Heart left ventricle (tissue), 13 donors: Measurements from ENCODE around the gene FOXL2NB.

ENCODE experiments used
- POLR2A ChIP-seq, 2 donors: fragments of 450-650 bp; IDR thresholded peaks; one replicate each; pipeline ENCODE4 v1.6.1; 2017; ENCODE audit warnings: antibody characterized with exemption in 2 of 2, mild to moderate bottlenecking in 2 of 2, moderate library complexity in 2 of 2
- TF ChIP-seq, protein P1 (sequence below), 12 donors: fragments of 200-600 bp; sonication (generic) in 4 of 12; IDR thresholded peaks; one replicate each; pipeline versions ENCODE4 v1.5.0 to v1.8.0; 2018 to 2022; ENCODE audit warnings: antibody characterized with exemption in 12 of 12, mild to moderate bottlenecking in 5 of 12
- donor health status: ischemic (EF 13 %, LVEDD 7.1; RV severe dilation, severe dysfunction).
- donor health status: DM: no; HTN: yes; CAD: no.
- donor health status: DM: no; HTN: no; CAD: no.
- donor health status: ischemic (EF 25% LVEDD 6.9; RV normal size, moderate dysfunction).
- donor health status: ischemic (EF 25% LVEDD 5.7; RV mildly dilated, moderate dysfunction).
- donor health status: ischemic (EF 35%, LVEDD 5.7; RV mildly dilated, moderate dysfunction).
- donor health status: nonischemic (EF 11% LVEDD 7.7; RV severe dilation, severe dysfunction).
- donor health status: DM: yes; HTN: yes; CAD: no.
- donor health status: PGD.
- donor health status: ischemic (EF 29% LVEDD 5.4; RV normal size, mild dysfunction).
- donor health status: nonischemic (EF 23%, LVEDD 6.1; RV moderate dilation, normal function).

DNA sequence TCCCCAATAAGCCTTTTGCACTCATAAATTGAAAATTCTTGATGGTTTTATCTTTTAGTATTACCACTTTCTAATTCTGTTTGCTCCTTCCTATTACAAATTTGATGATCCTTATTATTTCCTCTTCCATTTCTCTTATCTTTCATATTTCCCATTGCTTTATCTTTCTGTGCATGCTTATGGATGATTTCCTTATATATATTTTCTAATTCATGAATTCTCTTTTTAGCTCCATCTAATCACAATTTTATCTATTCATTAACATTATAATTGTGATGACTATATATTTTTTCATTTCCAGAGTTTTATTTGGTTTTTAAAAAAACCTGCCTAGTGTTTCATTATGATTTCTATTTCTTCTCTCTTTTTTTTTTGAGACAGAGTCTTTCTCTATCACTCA, 17.9 kb downstream of the FOXL2NB start:
- no peak for TF ChIP-seq POLR2A (IDR thresholded peaks at IDR 0.05)
- TF ChIP-seq, protein P1, sequence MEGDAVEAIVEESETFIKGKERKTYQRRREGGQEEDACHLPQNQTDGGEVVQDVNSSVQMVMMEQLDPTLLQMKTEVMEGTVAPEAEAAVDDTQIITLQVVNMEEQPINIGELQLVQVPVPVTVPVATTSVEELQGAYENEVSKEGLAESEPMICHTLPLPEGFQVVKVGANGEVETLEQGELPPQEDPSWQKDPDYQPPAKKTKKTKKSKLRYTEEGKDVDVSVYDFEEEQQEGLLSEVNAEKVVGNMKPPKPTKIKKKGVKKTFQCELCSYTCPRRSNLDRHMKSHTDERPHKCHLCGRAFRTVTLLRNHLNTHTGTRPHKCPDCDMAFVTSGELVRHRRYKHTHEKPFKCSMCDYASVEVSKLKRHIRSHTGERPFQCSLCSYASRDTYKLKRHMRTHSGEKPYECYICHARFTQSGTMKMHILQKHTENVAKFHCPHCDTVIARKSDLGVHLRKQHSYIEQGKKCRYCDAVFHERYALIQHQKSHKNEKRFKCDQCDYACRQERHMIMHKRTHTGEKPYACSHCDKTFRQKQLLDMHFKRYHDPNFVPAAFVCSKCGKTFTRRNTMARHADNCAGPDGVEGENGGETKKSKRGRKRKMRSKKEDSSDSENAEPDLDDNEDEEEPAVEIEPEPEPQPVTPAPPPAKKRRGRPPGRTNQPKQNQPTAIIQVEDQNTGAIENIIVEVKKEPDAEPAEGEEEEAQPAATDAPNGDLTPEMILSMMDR (IDR thresholded peaks at IDR 0.05) = no peak
